Kidney (tissue), 14 donors: Measurements from ENCODE around the gene CYB561D1. TPM values are rescaled to one million over a fixed set of nuclear protein-coding genes. Genes with fewer than 3 reads are reported as not detected.

ENCODE experiments used
- DNase-seq, 5 donors: peaks; one replicate each; pipeline ENCODE4 v3.0.0-alpha.2; 2013 to 2020
- FAIRE-seq: peaks from 2 replicates; lab custom pipeline; 2012; peaks lifted over from hg19 to GRCh38; lab: Jason Lieb, UNC
- H3K27ac ChIP-seq, 2 donors: one replicate each; pipeline ENCODE4 v1.7.0; 2013; ENCODE audit warnings: low read depth in 2 of 2, low read length in 2 of 2, inconsistent platforms in 1 of 2
- H3K27me3 ChIP-seq: one replicate; pipeline ENCODE4 v1.7.1; 2013; ENCODE audit warnings: low read length, inconsistent platforms; ENCODE audit not compliant: control insufficient read depth, insufficient read depth
- H3K36me3 ChIP-seq, 3 donors: one replicate each; pipeline versions ENCODE4 v1.7.0 to v1.7.1; 2013; ENCODE audit warnings: low read length in 3 of 3, control low read depth in 1 of 3, inconsistent platforms in 1 of 3; ENCODE audit not compliant: insufficient read depth in 3 of 3, control insufficient read depth in 2 of 3
- H3K4me1 ChIP-seq, 3 donors: one replicate each; pipeline versions ENCODE4 v1.7.0 to v1.7.1; 2013; ENCODE audit warnings: low read length in 3 of 3, inconsistent platforms in 1 of 3, low read depth in 1 of 3; ENCODE audit not compliant: control insufficient read depth in 2 of 3, insufficient read depth in 2 of 3
- H3K4me3 ChIP-seq, 3 donors: one replicate each; pipeline versions ENCODE4 v1.7.0 to v1.8.1; 2013; ENCODE audit warnings: low read length in 3 of 3, control low read depth in 1 of 3, inconsistent platforms in 1 of 3
- H3K9ac ChIP-seq, 3 donors: one replicate each; pipeline versions ENCODE4 v1.7.0 to v1.7.1; 2013; ENCODE audit warnings: low read length in 3 of 3, control low read depth in 1 of 3, inconsistent platforms in 1 of 3
- H3K9me3 ChIP-seq, 3 donors: one replicate each; pipeline versions ENCODE4 v1.7.0 to v1.7.1; 2013; ENCODE audit warnings: low read length in 3 of 3, control low read depth in 1 of 3, inconsistent platforms in 1 of 3; ENCODE audit not compliant: control insufficient read depth in 2 of 3, insufficient read depth in 1 of 3
- CTCF ChIP-seq: IDR thresholded peaks from 3 replicates; pipeline ENCODE4 v1.5.1; 2012; ENCODE audit warnings: mild to moderate bottlenecking, moderate library complexity, borderline replicate concordance; ENCODE audit not compliant: insufficient read depth; ENCODE audit errors: extremely low read depth
- intact Hi-C: fragments of 100-400 bp; cut with DNase I; formaldehyde crosslinking; loops from one replicate; pipeline ENCODE4 v1.11.1; 2022
- polyA plus RNA-seq: library from polyadenylated mRNA; stranded (reverse); fragments of 350-450 nt; fragmentation: Illumina TruSeq; extraction: RNeasy Lipid Tissue Mini Kit (QIAGEN cat#74804); gene quantifications from one replicate; pipeline ENCODE4 v1.2.3, GENCODE V29; 2014; ENCODE audit warnings: low read depth, low replicate concordance; ENCODE audit not compliant: insufficient read depth
- total RNA-seq: library from RNA; stranded (reverse); fragmentation: NEBNext Ultra II Directional; extraction: Animal tissue kit (Norgen Biotek cat#: 25700); gene quantifications from one replicate; pipeline ENCODE4 v1.2.1, GENCODE V29; 2021
- donor health status: control.
- donor health status: control.
- donor health status: control.
- donor health status: control.
- donor health status: control.
- donor health status: DM: yes; HTN: yes; CAD: no.
- donor health status: Normal renal cell carcinoma (clear cell type).

The CYB561D1 gene
- total and polyA plus RNA-seq, 2 donors from 2014 or later: 5.2 to 18.0 TPM

- intact Hi-C loops: no loop called here
- peaks cover 0 to 4% (median 0%) of the 10 kb centered on the region in 3 donors for H3K36me3 ChIP-seq
- TF ChIP-seq CTCF: no peak
- H3K4me3 ChIP-seq: no peak overlapping the region
- DNase-seq: no peak
- no peaks in the 10 kb centered on the region for H3K9me3 ChIP-seq
- H3K27ac ChIP-seq: no peak overlapping the region
- peaks cover 0 to 14% (median 12%) of the 10 kb centered on the region in 3 donors for H3K4me1 ChIP-seq
- H3K27me3 ChIP-seq: no peaks in the 10 kb centered on the region
- H3K9ac ChIP-seq: no peak overlapping the region
- FAIRE-seq: no peak
Observed at GRCh38 chr1:109487261-109487660, 6.6 kb upstream of the CYB561D1 start.

GRCh38 chr1:109488201-109488600, 5.7 kb upstream of the CYB561D1 start:
- intact Hi-C loops: no loop called here
- DNase-seq (no peak), FAIRE-seq (no peak)
- Histone ChIP-seq H3K27ac (no peak overlapping the region), H3K9me3 (no peaks in the 10 kb centered on the region), H3K4me3 (no peak overlapping the region), H3K36me3 (peaks cover 0 to 4% (median 0%) of the 10 kb centered on the region in 3 donors), H3K4me1 (peaks cover 0 to 10% (median 9%) of the 10 kb centered on the region in 3 donors), H3K9ac (no peak overlapping the region), H3K27me3 (no peaks in the 10 kb centered on the region)
- TF ChIP-seq CTCF: no peak

GRCh38 chr1:109488696-109489095, 5.2 kb upstream of the CYB561D1 start:
- Histone ChIP-seq H3K4me1 (peaks cover 0 to 12% (median 10%) of the 10 kb centered on the region in 3 donors), H3K36me3 (peaks cover 0 to 4% (median 0%) of the 10 kb centered on the region in 3 donors), H3K9me3 (no peaks in the 10 kb centered on the region), H3K4me3 (no peak overlapping the region), H3K27me3 (no peaks in the 10 kb centered on the region), H3K9ac (no peak overlapping the region), H3K27ac (no peak overlapping the region)
- intact Hi-C loops: no loop called here
- DNase-seq: no peak
- TF ChIP-seq CTCF: no peak
- FAIRE-seq: no peak
